Superior temporal gyrus (tissue), 1 donor: Measurements from ENCODE around the gene TMUB1.

Experiments used
- DNase-seq: peaks from one replicate; pipeline ENCODE4 v3.0.0-alpha.2; 2016; ENCODE audit errors: extremely low spot score

Gene TMUB1

GRCh38 chr7:151085691-151086620 lies 2.7 kb upstream of the TMUB1 start, which contains the start of gene AGAP3:
Gene AGAP3, plus strand, starts transcription at chr7:151086475. Its CDS starts 267 bp downstream, at chr7:151086742.
- DNase-seq = peak; percentile 77

GRCh38 chr7:151085329-151085690 lies 2.0 kb upstream of the TMUB1 start:
- DNase-seq = no peak

- no peak for DNase-seq
Observed at GRCh38 chr7:151083824-151084160, 499 bp upstream of the TMUB1 start.

GRCh38 chr7:151082141-151083070 lies 887 bp downstream of the TMUB1 start:
- no peak for DNase-seq

DNA sequence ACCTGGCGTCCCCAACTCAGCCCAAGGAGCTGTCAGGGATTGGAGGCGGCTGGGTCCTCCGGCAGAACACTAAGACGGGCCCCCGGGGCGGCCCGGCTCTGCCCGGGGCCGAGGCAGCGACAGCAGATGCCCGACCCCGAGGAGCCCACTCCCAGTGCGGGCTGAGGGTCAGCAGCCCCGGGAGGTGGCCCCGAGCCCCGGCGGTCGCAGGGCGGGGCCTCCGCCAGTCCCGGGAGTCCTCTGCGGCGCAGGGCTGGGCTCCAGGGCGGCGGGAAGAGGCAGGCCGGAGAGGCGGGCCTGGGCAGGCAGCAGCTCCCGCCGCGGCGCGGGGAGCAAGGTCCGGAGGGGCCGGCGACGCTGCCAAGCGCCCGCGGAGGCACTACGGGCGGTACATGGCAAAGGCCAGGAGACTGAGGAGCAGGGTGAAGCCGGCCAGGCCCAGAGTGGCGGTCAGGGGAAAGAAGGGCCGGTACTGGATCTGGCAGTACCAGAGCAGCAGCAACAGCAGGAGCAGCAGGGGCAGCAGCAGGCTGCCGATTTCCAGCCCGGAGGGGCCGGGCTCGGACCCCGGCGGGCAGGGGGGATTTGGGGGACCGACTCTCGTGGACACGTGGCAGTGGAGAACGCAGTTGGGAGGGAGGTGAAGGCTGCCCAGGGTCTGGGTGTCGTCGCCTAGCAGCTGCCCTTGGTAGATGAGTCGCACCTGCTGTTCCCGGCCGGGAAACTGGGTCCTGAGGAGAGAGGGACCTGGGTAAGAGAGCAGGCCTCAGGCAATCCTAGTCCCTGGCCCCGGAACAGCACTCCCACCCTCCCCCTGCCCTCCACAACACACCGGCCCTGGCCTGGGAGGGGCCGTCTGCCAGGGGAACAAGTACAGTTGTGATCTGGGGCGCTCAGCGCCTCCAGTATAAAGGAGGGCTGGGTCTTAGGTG lies 1.9 kb downstream of the TMUB1 start:
- DNase-seq = no peak

- DNase-seq = peak; percentile 96
Observed at GRCh38 chr7:151080522-151081169, 2.6 kb downstream of the TMUB1 start, which contains the start of gene FASTK. Gene FASTK, minus strand, starts transcription at chr7:151080809. Its CDS starts 43 bp downstream, at chr7:151080766.

GRCh38 chr7:151080067-151080521 lies 3.2 kb downstream of the TMUB1 start:
- no peak for DNase-seq

DNA sequence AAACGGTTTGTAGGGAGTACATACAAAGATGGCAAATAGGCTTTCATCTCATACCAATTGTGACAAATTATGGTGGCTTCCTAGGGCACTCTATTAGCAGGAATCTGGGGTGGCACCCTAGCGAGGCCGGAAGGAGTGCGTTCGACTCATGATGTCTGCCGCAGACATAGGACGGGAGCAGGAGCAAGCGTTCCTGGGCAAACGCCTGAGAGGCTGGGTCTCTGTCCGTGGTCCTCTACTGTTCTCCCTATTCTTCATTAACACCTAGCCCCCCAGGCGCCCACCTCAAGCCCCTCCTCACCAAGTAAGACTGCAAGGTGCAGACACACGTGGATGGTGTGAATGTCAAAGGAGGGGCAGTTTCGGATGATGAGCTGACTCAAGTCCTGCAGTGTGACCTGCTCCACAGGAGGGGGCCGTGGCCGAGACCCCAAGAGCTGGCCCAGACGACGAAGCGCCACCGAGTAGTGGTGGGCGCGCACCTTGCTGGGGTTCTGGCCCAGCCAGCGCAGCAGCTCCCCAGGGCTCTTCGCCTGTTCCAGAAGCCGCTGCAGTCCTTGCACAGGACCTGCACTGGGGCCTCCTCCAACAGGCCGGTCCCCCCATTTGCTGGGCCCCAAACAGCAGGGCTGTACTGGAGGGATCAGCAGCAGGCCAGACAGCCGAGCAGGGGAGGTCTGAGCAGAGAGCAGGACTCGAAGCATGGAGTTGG lies 3.9 kb downstream of the TMUB1 start:
- DNase-seq = no peak

DNA sequence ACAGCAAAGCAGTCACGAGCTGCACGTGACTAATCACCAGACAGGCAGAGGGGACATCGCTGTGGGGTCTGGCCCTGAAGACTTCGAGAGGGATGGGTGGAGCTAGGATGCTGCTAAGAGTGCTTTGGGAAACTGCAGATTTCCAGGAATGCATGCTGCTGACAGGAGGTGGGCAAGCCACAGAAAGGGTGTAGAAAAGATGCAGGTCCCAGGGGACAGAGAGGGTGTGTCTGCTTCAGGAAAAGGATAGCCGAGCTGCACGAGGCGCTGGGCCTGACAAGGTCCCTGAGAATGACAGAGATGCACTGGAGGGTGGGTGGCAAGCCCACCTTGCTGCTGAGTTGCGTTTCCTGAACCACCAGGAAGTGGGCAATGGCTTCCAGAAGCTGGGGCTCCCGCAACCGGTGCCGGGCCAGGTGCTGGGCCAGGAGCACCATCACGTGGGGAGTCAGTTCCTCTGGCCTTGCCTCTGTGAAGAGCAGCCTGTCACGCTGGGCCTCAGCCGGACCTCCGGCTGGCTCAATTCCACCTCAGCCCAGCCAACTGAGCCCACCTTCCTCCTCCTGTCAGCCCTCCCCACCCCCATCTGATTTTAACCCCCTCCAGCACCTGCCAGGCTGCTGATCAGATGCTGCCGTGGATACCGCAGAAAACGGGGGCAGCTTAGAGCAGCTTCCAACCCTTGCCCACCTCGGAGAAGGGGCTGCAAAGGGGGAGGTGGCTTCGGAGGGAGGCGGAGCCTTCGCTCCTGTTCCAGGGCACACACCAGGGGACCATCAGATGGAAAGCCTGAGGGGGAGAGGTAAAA lies 4.9 kb downstream of the TMUB1 start:
- DNase-seq = no peak

DNA sequence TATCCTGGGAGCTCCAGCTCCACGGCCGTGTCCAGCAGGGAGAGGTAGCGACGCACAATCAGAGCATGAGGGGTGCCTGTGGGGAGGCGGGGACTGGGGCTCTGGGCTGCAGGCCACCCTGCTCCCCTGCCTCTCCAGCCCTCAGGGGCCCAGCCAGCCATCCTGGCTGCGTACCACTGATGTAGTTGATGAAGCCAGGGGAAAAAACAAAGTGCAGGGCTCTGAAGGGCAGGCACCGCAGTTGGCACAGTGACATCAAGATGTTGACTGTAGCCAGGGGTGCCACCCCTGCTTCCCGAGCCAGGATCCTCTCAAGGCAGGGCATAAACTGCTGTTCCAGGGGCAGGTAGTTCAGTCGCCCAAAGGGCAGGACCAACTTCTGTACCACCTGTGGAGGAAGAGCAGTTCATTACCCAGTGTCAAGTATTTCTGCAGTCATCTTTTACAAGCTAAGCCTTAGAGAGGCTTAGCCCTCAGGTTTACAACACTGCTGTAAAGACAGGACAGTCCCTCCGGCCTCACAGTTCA lies 5.5 kb downstream of the TMUB1 start:
- no peak for DNase-seq

- DNase-seq = no peak
Observed at GRCh38 chr7:151076863-151077704, 6.2 kb downstream of the TMUB1 start.

DNA sequence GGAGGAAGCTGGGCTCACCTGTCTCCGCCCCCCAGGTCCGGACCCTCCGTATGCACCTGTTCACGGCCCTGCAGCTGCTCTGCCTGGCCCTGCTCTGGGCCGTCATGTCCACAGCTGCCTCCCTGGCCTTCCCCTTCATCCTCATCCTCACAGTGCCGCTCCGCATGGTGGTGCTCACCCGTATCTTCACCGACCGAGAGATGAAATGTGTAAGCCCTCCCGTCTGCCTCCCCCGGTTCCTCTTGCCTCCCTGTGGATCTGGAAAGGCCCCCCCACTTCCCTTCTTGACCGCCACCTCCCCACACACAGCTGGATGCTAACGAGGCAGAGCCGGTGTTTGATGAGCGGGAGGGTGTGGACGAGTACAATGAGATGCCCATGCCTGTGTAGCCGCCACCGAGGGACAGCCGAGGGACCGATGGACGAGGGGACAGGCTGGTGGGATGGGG lies 7.3 kb downstream of the TMUB1 start:
- DNase-seq = no peak

DNA sequence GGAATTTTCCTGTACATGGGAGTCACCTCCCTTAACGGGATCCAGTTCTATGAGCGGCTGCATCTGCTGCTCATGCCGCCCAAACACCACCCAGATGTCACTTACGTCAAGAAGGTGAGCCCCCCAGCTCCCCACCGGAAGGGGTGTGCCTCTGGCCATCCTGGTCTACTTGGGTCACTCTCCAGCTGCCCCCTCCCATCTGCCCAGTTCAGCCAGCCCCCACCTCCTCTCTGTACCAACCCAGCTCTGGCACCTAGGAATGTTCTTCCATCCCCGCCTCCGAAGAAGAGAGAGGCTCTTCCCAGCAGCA lies 7.7 kb downstream of the TMUB1 start:
- no peak for DNase-seq

- DNase-seq = no peak
Observed at GRCh38 chr7:151074817-151075661, 8.3 kb downstream of the TMUB1 start.

- DNase-seq = no peak
Observed at GRCh38 chr7:151073990-151074389, 9.3 kb downstream of the TMUB1 start.

GRCh38 chr7:151071032-151071866 lies 12.0 kb downstream of the TMUB1 start:
- no peak for DNase-seq
